Left lung (tissue), 10 donors: Measurements from ENCODE around the gene SMIM24. TPM values are rescaled to one million over a fixed set of nuclear protein-coding genes. Genes with fewer than 3 reads are reported as not detected.
"Not testable (repeated sequence)": the region's sequence is repeated elsewhere in the genome, so short reads cannot be mapped to it uniquely, and the experiment has no call there.

Source experiments
- ATAC-seq: fragments of 200-7000 bp; cut with Tn5 transposase; one replicate; pipeline ENCODE4 v1.9.1; 2020; ENCODE audit warnings: moderate library complexity
- DNase-seq, 4 donors: peaks; one replicate each; pipeline ENCODE4 v3.0.0-alpha.2; 2013 to 2020
- H3K27ac ChIP-seq, 2 donors: fragments of 200-600 bp; sonication (generic) in 1 of 2; one replicate each; pipeline versions ENCODE4 v1.5.0 to v1.8.0; 2020 to 2021
- H3K27me3 ChIP-seq, 2 donors: fragments of 200-600 bp; sonication (generic) in 1 of 2; one replicate each; pipeline versions ENCODE4 v1.5.0 to v1.8.0; 2020 to 2021
- H3K36me3 ChIP-seq, 2 donors: fragments of 200-600 bp; sonication (generic) in 1 of 2; one replicate each; pipeline versions ENCODE4 v1.5.0 to v1.8.0; 2020 to 2021
- H3K4me1 ChIP-seq, 2 donors: fragments of 200-600 bp; one replicate each; pipeline ENCODE4 v1.8.0; 2021
- H3K4me3 ChIP-seq, 2 donors: fragments of 200-600 bp; sonication (generic) in 1 of 2; one replicate each; pipeline versions ENCODE4 v1.5.0 to v1.8.0; 2020 to 2021; ENCODE audit warnings: mild to moderate bottlenecking in 1 of 2
- H3K9me3 ChIP-seq, 2 donors: fragments of 200-600 bp; sonication (generic) in 1 of 2; one replicate each; pipeline versions ENCODE4 v1.5.0 to v1.8.0; 2020 to 2021
- intact Hi-C, 2 donors: fragments of 100-400 bp; cut with DNase I; formaldehyde crosslinking; loops; one replicate each; pipeline versions ENCODE4 v1.11.2 to v1.14.2; 2022
- polyA plus RNA-seq, 6 donors: library from polyadenylated mRNA; unstranded; fragments of 120-200 nt; gene quantifications; one replicate each; pipeline ENCODE4 v1.2.1, GENCODE V29; 2013; ENCODE audit not compliant: insufficient read length in 6 of 6
- total RNA-seq, 2 donors: library from RNA; stranded (reverse); fragmentation: NEBNext Ultra II Directional; extraction: Animal tissue kit (Norgen Biotek cat#: 25700); gene quantifications; one replicate each; pipeline ENCODE4 v1.2.1, GENCODE V29; 2021
- TF ChIP-seq, protein P1 (sequence below), 2 donors: fragments of 200-600 bp; sonication (generic) in 1 of 2; IDR thresholded peaks; one replicate each; pipeline versions ENCODE4 v1.5.0 to v1.8.0; 2021; ENCODE audit warnings: antibody characterized with exemption in 2 of 2
- donor health status: DM: no; HTN: yes; CAD: no.
- donor health status: DM: no; HTN: no; CAD: no.

The SMIM24 gene
- total and polyA plus RNA-seq, 8 donors, result 0.78 to 4.6 (median 1.8) TPM; not detected in 2

DNA sequence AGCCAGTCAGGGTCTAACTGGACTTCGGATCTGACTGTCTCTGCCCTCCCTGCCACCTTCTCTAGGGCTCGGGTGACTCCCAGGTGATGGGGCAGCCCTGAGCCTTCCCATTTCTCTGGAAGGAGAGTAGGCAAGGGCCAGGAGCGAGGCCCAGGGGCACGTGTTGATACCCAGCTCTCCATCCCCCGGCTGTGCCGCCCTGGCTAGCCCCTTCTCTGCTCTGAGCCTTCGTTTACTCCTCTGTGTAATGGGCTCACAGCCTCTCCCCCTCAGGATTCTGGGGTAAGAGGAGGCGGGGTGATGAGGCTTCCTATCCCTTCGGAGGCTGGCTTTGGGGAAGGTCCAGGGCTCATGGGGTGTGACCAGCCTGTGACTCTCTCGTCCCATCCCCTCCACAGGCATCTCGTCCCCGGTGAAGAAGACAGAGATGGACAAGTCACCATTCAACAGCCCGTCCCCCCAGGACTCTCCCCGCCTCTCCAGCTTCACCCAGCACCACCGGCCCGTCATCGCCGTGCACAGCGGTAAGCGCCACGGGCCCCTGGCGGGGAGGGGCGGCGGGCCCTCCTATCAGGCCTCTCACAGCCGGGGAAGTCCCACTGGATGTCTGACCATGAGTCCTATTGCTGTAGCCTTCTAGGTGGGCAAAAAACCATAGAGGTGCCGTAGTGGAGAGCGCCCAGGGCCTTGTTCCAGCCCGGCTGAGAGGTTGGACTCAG is 31.6 kb downstream of the SMIM24 start:
- peaks cover 0 to 95% of the 10 kb centered on the region in 2 donors for H3K36me3 ChIP-seq
- DNase-seq, result no peak
- H3K27ac ChIP-seq, result no peak overlapping the region

DNA sequence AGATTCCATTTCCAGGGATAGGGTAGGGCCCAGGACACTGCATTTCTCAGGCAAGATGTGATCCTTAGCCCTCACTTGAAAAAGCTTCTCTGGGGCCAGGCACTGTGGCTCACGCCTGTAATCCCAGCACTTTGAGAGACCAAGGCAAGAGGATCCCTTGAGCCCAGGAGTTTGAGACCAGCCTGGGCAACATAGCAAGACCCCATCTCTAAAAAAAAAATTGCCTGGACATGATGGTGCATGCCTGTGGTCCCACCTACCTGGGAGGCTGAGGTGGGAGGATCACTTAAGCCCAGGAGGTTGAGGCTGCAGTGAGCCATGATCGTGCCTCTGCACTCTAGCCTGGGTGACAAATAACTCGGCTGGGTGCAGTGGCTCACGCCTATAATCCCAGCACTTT is 33.7 kb downstream of the SMIM24 start:
- H3K27me3 ChIP-seq, H3K9me3 ChIP-seq, intact Hi-C loops, DNase-seq, ATAC-seq, H3K4me3 ChIP-seq: not testable (repeated sequence)
- peaks cover 0 to 61% of the 10 kb centered on the region in 2 donors for H3K4me1 ChIP-seq
- H3K27ac ChIP-seq, result peak overlapping the region in 1 of 2 donors; percentile 50
- peaks cover 0 to 95% of the 10 kb centered on the region in 2 donors for H3K36me3 ChIP-seq

More for the DNA sequence above, 31.6 kb downstream of the SMIM24 start:
- peaks cover 0 to 42% of the 10 kb centered on the region in 2 donors for H3K4me1 ChIP-seq
- H3K9me3 ChIP-seq, result no peaks in the 10 kb centered on the region
- ATAC-seq, result no peak
- intact Hi-C loops, result no loop called here
- TF ChIP-seq, protein P1, sequence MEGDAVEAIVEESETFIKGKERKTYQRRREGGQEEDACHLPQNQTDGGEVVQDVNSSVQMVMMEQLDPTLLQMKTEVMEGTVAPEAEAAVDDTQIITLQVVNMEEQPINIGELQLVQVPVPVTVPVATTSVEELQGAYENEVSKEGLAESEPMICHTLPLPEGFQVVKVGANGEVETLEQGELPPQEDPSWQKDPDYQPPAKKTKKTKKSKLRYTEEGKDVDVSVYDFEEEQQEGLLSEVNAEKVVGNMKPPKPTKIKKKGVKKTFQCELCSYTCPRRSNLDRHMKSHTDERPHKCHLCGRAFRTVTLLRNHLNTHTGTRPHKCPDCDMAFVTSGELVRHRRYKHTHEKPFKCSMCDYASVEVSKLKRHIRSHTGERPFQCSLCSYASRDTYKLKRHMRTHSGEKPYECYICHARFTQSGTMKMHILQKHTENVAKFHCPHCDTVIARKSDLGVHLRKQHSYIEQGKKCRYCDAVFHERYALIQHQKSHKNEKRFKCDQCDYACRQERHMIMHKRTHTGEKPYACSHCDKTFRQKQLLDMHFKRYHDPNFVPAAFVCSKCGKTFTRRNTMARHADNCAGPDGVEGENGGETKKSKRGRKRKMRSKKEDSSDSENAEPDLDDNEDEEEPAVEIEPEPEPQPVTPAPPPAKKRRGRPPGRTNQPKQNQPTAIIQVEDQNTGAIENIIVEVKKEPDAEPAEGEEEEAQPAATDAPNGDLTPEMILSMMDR (IDR thresholded peaks at IDR 0.05), result no peak
- H3K4me3 ChIP-seq, result no peak overlapping the region
- no peaks in the 10 kb centered on the region for H3K27me3 ChIP-seq

DNA sequence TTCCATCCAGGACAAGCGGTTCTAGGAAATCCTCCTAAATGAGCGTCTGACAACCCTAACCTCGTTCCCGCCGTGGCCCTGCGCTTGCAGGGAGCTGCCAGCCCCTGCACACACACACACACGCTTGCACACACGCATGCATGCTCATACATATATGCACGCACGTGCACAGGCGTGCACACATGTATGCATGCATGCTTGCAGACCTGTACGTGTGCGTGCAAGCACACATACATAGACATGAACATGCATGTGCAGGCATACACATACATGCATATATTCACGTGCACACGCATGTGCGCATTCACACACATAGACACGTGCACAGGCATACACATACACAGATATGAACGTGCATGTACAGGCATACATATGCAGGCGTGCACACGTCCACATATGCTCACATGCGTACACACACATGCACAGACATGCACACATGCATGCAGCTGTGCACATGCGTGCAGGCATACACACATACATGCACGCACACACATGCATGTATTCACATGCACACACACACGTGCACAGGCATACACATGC is 35.6 kb downstream of the SMIM24 start:
- H3K27me3 ChIP-seq, result no peaks in the 10 kb centered on the region
- no peaks in the 10 kb centered on the region for H3K9me3 ChIP-seq
- no peak overlapping the region for H3K4me3 ChIP-seq
- ATAC-seq (no peak), DNase-seq (no peak)
- peaks cover 0 to 92% of the 10 kb centered on the region in 2 donors for H3K36me3 ChIP-seq
- peak overlapping the region in 1 of 2 donors; percentile 50 for H3K27ac ChIP-seq
- H3K4me1 ChIP-seq, result peaks cover 0 to 47% of the 10 kb centered on the region in 2 donors
- intact Hi-C loops, result no loop called here
- TF ChIP-seq, protein P1 (IDR thresholded peaks at IDR 0.05), result no peak

DNA sequence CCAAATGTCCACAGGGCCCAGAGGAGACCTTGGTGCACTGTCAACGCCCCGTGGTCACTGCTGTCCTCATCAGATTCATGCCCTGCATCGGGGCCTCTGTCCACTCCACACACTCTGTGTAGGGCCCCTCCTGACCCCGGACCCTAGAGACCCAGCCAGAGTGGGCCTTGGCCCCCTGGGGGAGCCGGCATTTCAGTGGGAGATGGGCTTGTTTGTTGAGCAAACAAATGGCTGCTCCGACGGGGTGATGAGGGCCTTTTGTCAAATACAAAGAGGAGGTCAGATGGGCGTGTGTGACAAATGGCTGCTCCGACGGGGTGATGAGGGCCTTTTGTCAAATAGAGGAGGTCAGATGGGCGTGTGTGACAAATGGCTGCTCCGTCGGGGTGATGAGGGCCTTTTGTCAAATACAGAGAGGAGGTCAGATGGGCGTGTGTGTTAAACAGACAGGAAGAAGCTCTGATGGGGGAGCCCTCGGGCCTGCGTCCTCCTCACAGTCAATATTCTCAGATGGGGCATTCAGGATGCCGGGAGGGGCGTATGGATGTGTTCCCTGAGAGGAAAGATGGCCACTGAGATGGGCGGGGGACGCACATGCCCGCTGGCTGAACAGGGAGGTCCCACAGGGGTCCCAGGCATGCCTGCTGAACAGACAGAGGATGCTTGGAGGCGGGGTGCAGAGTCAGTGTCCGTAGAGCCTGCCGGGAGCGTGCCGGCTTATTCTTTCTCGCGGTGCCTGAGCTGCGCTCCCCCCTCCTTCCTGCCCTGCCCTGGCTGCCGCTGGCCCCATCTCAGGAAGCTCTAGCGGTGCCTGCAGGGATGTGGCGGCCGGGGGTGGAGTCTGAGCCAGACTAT is 36.3 kb downstream of the SMIM24 start:
- ATAC-seq, result peak; percentile 55
- TF ChIP-seq, protein P1 (IDR thresholded peaks at IDR 0.05), result no peak
- Histone ChIP-seq H3K27ac (peak overlapping the region; percentile 55 to 58), H3K9me3 (no peaks in the 10 kb centered on the region), H3K4me1 (peaks cover 0 to 47% of the 10 kb centered on the region in 2 donors), H3K27me3 (no peaks in the 10 kb centered on the region), H3K4me3 (no peak overlapping the region), H3K36me3 (peaks cover 0 to 86% of the 10 kb centered on the region in 2 donors)
- DNase-seq, result peak in 1 of 4 donors; percentile 71
- intact Hi-C loops, result no loop called here

DNA sequence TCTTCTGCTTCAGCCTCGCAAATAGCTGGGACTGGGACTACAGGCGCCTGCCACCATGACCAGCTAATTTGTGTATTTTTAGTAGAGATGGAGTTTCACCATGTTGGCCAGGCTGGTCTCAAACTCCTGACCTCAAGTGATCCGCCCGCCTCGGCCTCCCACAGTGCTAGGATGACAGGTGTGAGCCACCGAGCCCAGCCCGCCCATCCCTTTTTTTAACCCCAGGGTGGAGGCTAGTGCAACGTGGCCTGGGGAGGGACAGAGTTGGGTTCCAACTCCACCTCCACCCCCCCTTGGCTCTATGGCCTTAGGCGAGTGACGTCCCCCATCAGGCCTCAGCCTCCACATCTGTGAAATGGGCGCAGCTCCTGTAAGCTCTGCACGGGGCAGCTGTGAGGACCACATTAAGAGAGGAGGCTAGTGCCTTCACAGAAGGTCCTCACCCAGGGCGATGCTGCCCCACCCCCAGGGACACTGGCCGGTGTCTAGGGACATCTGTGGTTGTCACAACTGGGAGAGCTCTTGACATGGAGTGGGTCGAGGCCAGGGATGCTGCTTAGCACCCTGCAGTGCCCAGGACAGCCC is 37.7 kb downstream of the SMIM24 start:
- Histone ChIP-seq H3K4me1 (peaks cover 0 to 47% of the 10 kb centered on the region in 2 donors), H3K9me3 (no peaks in the 10 kb centered on the region), H3K36me3 (peaks cover 0 to 85% of the 10 kb centered on the region in 2 donors), H3K27ac (peak overlapping the region; percentile 39 to 58), H3K4me3 (no peak overlapping the region), H3K27me3 (no peaks in the 10 kb centered on the region)
- intact Hi-C loops, result no loop called here
- ATAC-seq (no peak), DNase-seq (peak in 1 of 4 donors; percentile 49)
- TF ChIP-seq, protein P1 (IDR thresholded peaks at IDR 0.05), result no peak
